IPS-20b (cell line): Measurements from ENCODE around the gene SYCP2L.
"Not testable (repeated sequence)": the region's sequence is repeated elsewhere in the genome, so short reads cannot be mapped to it uniquely, and the experiment has no call there.

ENCODE experiments used
- H3K27ac ChIP-seq: one replicate; pipeline ENCODE4 v1.5.1; 2013; ENCODE audit warnings: low read length
- H3K27me3 ChIP-seq: 2 replicates; pipeline ENCODE4 v1.6.1; 2013; ENCODE audit warnings: mild to moderate bottlenecking, low read length, inconsistent platforms; ENCODE audit not compliant: insufficient read depth
- H3K36me3 ChIP-seq: 2 replicates; pipeline ENCODE4 v1.6.1; 2013; ENCODE audit warnings: low read depth, mild to moderate bottlenecking, inconsistent platforms, low read length, moderate library complexity; ENCODE audit not compliant: insufficient read depth
- H3K4me1 ChIP-seq: 2 replicates; pipeline ENCODE4 v1.6.1; 2013; ENCODE audit warnings: mild to moderate bottlenecking, control low read depth, inconsistent platforms, low read length, moderate library complexity; ENCODE audit not compliant: insufficient read depth
- H3K4me3 ChIP-seq: 2 replicates; pipeline ENCODE4 v1.5.1; 2013; ENCODE audit warnings: mild to moderate bottlenecking, low read length, inconsistent platforms
- H3K9ac ChIP-seq: 2 replicates; pipeline ENCODE4 v1.6.1; 2013; ENCODE audit warnings: low read depth, mild to moderate bottlenecking, inconsistent platforms, low read length, moderate library complexity
- H3K9me3 ChIP-seq: 2 replicates; pipeline ENCODE4 v1.6.1; 2013; ENCODE audit warnings: mild to moderate bottlenecking, low read depth, low read length, inconsistent platforms; ENCODE audit not compliant: insufficient read depth

Gene SYCP2L

DNA sequence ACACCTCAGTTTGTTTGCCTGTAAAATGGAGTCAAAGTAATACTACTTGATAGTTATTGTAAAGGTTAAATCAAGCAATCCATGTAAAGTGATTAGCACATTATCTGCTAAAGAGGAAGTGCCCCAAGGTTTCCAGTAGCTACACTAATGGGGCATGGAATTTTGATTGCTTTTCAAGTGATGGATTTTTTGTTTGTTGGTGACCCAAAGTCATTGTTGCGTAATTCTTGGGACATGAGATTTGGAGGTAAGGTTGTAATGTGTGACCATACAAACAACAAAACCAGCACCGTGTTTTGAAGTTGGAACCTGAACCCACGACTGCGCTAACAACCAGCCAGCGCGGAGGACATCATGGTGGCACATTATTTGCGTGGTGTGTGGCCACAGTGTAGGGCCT is 17.2 kb downstream of the SYCP2L start:
- Histone ChIP-seq H3K4me3 (no peak overlapping the region), H3K27ac (no peak overlapping the region), H3K4me1 (no peaks in the 10 kb centered on the region), H3K9me3 (no peaks in the 10 kb centered on the region), H3K27me3 (no peaks in the 10 kb centered on the region), H3K9ac (no peak overlapping the region), H3K36me3 (no peaks in the 10 kb centered on the region)

- Histone ChIP-seq H3K27me3 (no peaks in the 10 kb centered on the region), H3K4me3 (no peak overlapping the region), H3K36me3 (no peaks in the 10 kb centered on the region; the same call in 1 of the 2 replicates), H3K27ac (no peak overlapping the region), H3K9ac (no peak overlapping the region), H3K4me1 (no peaks in the 10 kb centered on the region), H3K9me3 (no peaks in the 10 kb centered on the region)
Measured at GRCh38 chr6:10908228-10908627, 21.4 kb downstream of the SYCP2L start.

- not testable (repeated sequence) for H3K4me1 ChIP-seq, H3K9me3 ChIP-seq, H3K4me3 ChIP-seq, H3K9ac ChIP-seq, H3K27ac ChIP-seq, H3K36me3 ChIP-seq, H3K27me3 ChIP-seq
Measured at GRCh38 chr6:10919520-10919919, 32.7 kb downstream of the SYCP2L start.

DNA sequence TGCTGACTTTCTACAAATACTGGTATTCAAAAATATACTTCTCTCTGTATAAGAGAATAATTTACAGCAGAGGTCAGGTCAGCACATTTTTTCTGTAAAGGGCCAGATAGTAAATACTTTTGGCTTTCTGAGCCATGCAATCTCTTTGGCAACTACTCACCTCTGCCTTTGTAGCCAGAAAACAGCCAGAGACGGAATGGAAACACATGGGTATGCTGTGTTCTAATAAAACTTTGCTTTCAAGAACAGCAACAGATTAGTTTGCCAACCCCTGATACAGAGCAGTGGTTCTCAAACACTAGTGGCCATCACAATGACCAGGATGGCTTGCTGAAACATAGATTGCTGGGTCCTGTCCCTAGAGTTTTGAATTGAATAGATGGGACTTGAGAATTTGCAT is 46.3 kb downstream of the SYCP2L start:
- no peak overlapping the region for H3K27ac ChIP-seq
- no peaks in the 10 kb centered on the region for H3K27me3 ChIP-seq
- no peaks in the 10 kb centered on the region for H3K9me3 ChIP-seq
- no peak overlapping the region for H3K9ac ChIP-seq
- H3K4me1 ChIP-seq = no peaks in the 10 kb centered on the region
- H3K36me3 ChIP-seq = no peaks in the 10 kb centered on the region
- no peak overlapping the region for H3K4me3 ChIP-seq

DNA sequence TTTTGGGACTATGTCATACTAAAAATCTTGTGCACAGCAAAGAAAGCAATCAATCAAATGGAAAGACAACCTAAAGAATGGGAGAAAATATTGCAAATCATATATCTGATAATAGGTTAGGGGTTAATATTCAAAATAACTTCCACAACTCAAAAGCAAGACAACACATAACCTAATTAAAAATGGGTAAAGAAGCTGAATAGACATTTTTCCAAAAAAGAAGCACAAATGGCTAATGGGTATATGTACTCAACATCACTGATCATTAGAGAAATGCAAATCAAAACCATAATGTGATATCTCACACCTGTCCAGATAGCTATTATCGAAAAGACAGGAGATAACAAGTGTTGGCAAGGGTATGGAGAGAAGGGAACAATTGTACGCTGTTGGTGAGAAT is 53.0 kb downstream of the SYCP2L start:
- H3K9ac ChIP-seq = no peak overlapping the region
- no peak overlapping the region for H3K4me3 ChIP-seq
- H3K4me1 ChIP-seq = no peaks in the 10 kb centered on the region
- no peaks in the 10 kb centered on the region for H3K27me3 ChIP-seq
- no peak overlapping the region for H3K27ac ChIP-seq
- H3K9me3 ChIP-seq = no peaks in the 10 kb centered on the region
- H3K36me3 ChIP-seq = no peaks in the 10 kb centered on the region

DNA sequence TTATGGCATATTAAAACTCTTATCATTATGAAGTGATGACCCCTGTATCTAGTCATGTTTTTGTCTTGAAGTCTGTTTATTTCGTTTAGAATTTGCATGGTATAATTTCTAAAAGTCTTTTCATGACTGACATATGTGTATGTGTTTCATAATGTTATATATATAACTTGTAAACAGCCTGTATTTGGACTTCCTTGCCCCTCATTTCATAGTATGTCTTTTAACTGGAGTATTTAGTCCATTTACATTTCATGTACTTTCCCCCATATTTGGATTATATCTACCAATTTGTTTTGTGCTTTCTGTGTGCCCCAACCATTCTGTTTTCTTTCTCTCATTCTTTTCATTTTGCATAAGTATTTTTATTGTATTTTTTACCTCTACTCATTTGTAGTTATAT is 59.0 kb downstream of the SYCP2L start:
- H3K9me3 ChIP-seq = no peaks in the 10 kb centered on the region
- H3K36me3 ChIP-seq = no peaks in the 10 kb centered on the region

GRCh38 chr6:10947966-10948365 is 61.1 kb downstream of the SYCP2L start:
- H3K27ac ChIP-seq = no peak overlapping the region
- no peaks in the 10 kb centered on the region for H3K36me3 ChIP-seq
- no peak overlapping the region for H3K9ac ChIP-seq
- no peaks in the 10 kb centered on the region for H3K27me3 ChIP-seq
- no peak overlapping the region for H3K4me3 ChIP-seq
- no peaks in the 10 kb centered on the region for H3K9me3 ChIP-seq
- no peaks in the 10 kb centered on the region for H3K4me1 ChIP-seq

More for the DNA sequence above, 59.0 kb downstream of the SYCP2L start:
- Histone ChIP-seq H3K9ac (no peak overlapping the region), H3K4me1 (no peaks in the 10 kb centered on the region), H3K27me3 (no peaks in the 10 kb centered on the region), H3K4me3 (no peak overlapping the region), H3K27ac (no peak overlapping the region)

GRCh38 chr6:10949579-10950490 is 63.0 kb downstream of the SYCP2L start:
- H3K36me3 ChIP-seq = no peaks in the 10 kb centered on the region
- no peak overlapping the region for H3K9ac ChIP-seq
- no peaks in the 10 kb centered on the region for H3K9me3 ChIP-seq
- no peaks in the 10 kb centered on the region for H3K27me3 ChIP-seq
- no peak overlapping the region for H3K4me3 ChIP-seq
- H3K27ac ChIP-seq = no peak overlapping the region
- H3K4me1 ChIP-seq = no peaks in the 10 kb centered on the region

GRCh38 chr6:10951675-10952282 is 64.9 kb downstream of the SYCP2L start:
- no peak overlapping the region for H3K9ac ChIP-seq
- no peaks in the 10 kb centered on the region for H3K36me3 ChIP-seq
- H3K9me3 ChIP-seq = no peaks in the 10 kb centered on the region
- H3K27ac ChIP-seq = no peak overlapping the region
- 0 out of 2 replicates have a peak, but pooled peaks cover 10% of the 10 kb centered on the region for H3K27me3 ChIP-seq
- H3K4me1 ChIP-seq = no peaks in the 10 kb centered on the region
- H3K4me3 ChIP-seq = no peak overlapping the region

DNA sequence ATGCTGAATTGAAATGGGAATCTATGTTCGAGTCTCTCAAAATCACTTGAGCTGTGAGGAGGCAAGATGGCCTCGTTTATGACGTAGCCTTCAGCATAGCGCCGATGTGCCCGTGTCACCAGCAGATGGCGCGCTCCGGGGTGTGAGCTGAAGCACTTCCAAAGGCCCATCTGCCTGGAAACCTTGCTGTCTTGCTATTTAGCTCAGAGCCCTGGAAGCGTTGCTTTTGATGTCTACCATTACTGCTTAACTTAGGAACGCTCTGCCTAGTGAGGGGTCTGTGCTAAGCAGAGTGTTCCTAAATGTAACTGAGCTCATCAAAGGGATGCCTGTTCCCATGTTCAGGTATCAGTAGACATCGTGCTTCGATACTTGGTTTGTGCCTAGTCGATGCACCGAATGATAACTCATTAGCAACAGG is 67.7 kb downstream of the SYCP2L start:
- H3K9ac ChIP-seq = no peak overlapping the region
- no peaks in the 10 kb centered on the region for H3K4me1 ChIP-seq
- no peaks in the 10 kb centered on the region for H3K9me3 ChIP-seq
- no peak overlapping the region for H3K4me3 ChIP-seq
- H3K27me3 ChIP-seq = peaks cover 10% of the 10 kb centered on the region; the same call in 1 of the 2 replicates
- no peak overlapping the region for H3K27ac ChIP-seq
- no peaks in the 10 kb centered on the region for H3K36me3 ChIP-seq

- no peaks in the 10 kb centered on the region for H3K9me3 ChIP-seq
- peaks cover 31% of the 10 kb centered on the region for H3K27me3 ChIP-seq
- no peak overlapping the region for H3K9ac ChIP-seq
- no peak overlapping the region for H3K27ac ChIP-seq
- H3K36me3 ChIP-seq = no peaks in the 10 kb centered on the region
- H3K4me1 ChIP-seq = no peaks in the 10 kb centered on the region
- H3K4me3 ChIP-seq = no peak overlapping the region
Measured at GRCh38 chr6:10956776-10957175, 69.9 kb downstream of the SYCP2L start.

- no peak overlapping the region for H3K4me3 ChIP-seq
- no peaks in the 10 kb centered on the region for H3K9me3 ChIP-seq
- H3K4me1 ChIP-seq = no peaks in the 10 kb centered on the region
- no peak overlapping the region for H3K27ac ChIP-seq
- no peaks in the 10 kb centered on the region for H3K36me3 ChIP-seq
- peaks cover 38% of the 10 kb centered on the region for H3K27me3 ChIP-seq
- H3K9ac ChIP-seq = no peak overlapping the region
Measured at GRCh38 chr6:10957414-10957886, 70.6 kb downstream of the SYCP2L start.
